H1 (cell line): ENCODE results near the gene ARHGAP23. TPM values are rescaled to one million over a fixed set of nuclear protein-coding genes. Genes with fewer than 3 reads are reported as not detected.
A peak's percentile ranks its signal among the peaks of the same experiment; 100 is the strongest.

Source experiments
- ASH2L ChIP-seq: fragments of 200-600, 300-600 bp; sonication (generic); IDR thresholded peaks from one replicate; pipeline ENCODE4 v1.7.1; 2017; ENCODE audit warnings: low read length
- ATF3 ChIP-seq: IDR thresholded peaks from 2 replicates; pipeline ENCODE4 v1.6.1; 2011; ENCODE audit warnings: low read depth, mild to moderate bottlenecking, low read length; ENCODE audit not compliant: insufficient read depth
- CBX5 ChIP-seq: fragments of 300-800, 300-1000 bp; sonication (generic); IDR thresholded peaks from 2 replicates; pipeline ENCODE4 v1.7.1; 2016; ENCODE audit warnings: antibody characterized with exemption, low read length, low read depth
- CEBPB ChIP-seq: IDR thresholded peaks from 2 replicates; pipeline ENCODE4 v1.6.1; 2012; ENCODE audit warnings: low read depth, low read length
- CHD2 ChIP-seq: IDR thresholded peaks from 2 replicates; pipeline ENCODE4 v1.6.1; 2012; ENCODE audit warnings: low read length, improper control_type of control experiment
- CTCF ChIP-seq, 3 experiments: IDR thresholded peaks; 1 replicate in 2 of 3; 2 replicates in 1 of 3; pipeline versions ENCODE4 v1.5.1 to v1.6.1; 2011; ENCODE audit warnings: low read length in 3 of 3, mild to moderate bottlenecking in 3 of 3, inconsistent platforms in 2 of 3, low read depth in 1 of 3, moderate library complexity in 1 of 3; ENCODE audit not compliant: insufficient read depth in 1 of 3; ENCODE audit errors: control extremely low read depth in 1 of 3
- E2F6 ChIP-seq: IDR thresholded peaks from 2 replicates; pipeline ENCODE4 v1.6.1; 2012; ENCODE audit warnings: inconsistent platforms
- EP300 ChIP-seq, 2 experiments: IDR thresholded peaks; 1 replicate in 1 of 2; 2 replicates in 1 of 2; pipeline ENCODE4 v1.6.1; 2011 to 2012; ENCODE audit warnings: low read depth in 2 of 2, low read length in 2 of 2, mild to moderate bottlenecking in 2 of 2, borderline replicate concordance in 1 of 2, inconsistent platforms in 1 of 2, moderate library complexity in 1 of 2
- FOSL1 ChIP-seq: IDR thresholded peaks from 2 replicates; pipeline ENCODE4 v1.6.1; 2011; ENCODE audit warnings: mild to moderate bottlenecking, low read depth, low read length, moderate library complexity; ENCODE audit not compliant: insufficient read depth
- HDAC2 ChIP-seq, 2 experiments: fragments of 300-600 bp in 1 of 2; sonication (generic) in 1 of 2; IDR thresholded peaks; 2 replicates each; pipeline ENCODE4 v1.6.1; 2011 to 2012; ENCODE audit warnings: low read depth in 2 of 2, low read length in 2 of 2, mild to moderate bottlenecking in 2 of 2, moderate library complexity in 2 of 2, borderline replicate concordance in 1 of 2, inconsistent platforms in 1 of 2
- KDM4A ChIP-seq: IDR thresholded peaks from one replicate; pipeline ENCODE4 v1.7.1; 2012; ENCODE audit warnings: low read depth, mild to moderate bottlenecking, moderate library complexity, low read length, inconsistent platforms; ENCODE audit not compliant: severe bottlenecking
- KDM5A ChIP-seq: fragments of 200-600 bp; IDR thresholded peaks from 2 replicates; pipeline ENCODE4 v1.7.1; 2012; ENCODE audit warnings: mild to moderate bottlenecking, low read length, inconsistent platforms, mixed read lengths
- MAFK ChIP-seq: IDR thresholded peaks from 2 replicates; pipeline ENCODE4 v1.6.1; 2012; ENCODE audit warnings: low read depth, mild to moderate bottlenecking, improper control_type of control experiment, low read length
- NRF1 ChIP-seq: IDR thresholded peaks from 2 replicates; pipeline ENCODE4 v1.6.1; 2011; ENCODE audit warnings: mild to moderate bottlenecking, low read depth, low read length, improper control_type of control experiment
- POLR2AphosphoS5 ChIP-seq: IDR thresholded peaks from 2 replicates; pipeline ENCODE4 v1.6.1; 2011; ENCODE audit warnings: low read depth, low read length
- SIRT6 ChIP-seq: IDR thresholded peaks from one replicate; pipeline ENCODE4 v1.7.1; 2012; ENCODE audit warnings: low read length, inconsistent platforms
- SP4 ChIP-seq: IDR thresholded peaks from 2 replicates; pipeline ENCODE4 v1.6.1; 2012; ENCODE audit warnings: low read length, inconsistent platforms
- SUZ12 ChIP-seq: fragments of 200-600 bp; sonication (generic); IDR thresholded peaks from 2 replicates; pipeline ENCODE4 v1.6.1; 2012; ENCODE audit warnings: mild to moderate bottlenecking, inconsistent platforms, low read length, moderate library complexity, mixed read lengths
- TAF1 ChIP-seq: IDR thresholded peaks from 2 replicates; pipeline ENCODE4 v1.6.1; 2011; ENCODE audit warnings: mild to moderate bottlenecking, low read depth, low read length
- TAF7 ChIP-seq: optimal IDR thresholded peaks from 2 replicates; pipeline ENCODE3; 2011; ENCODE audit warnings: low read depth, mild to moderate bottlenecking, inconsistent platforms, low read length, moderate library complexity, borderline replicate concordance
- USF2 ChIP-seq: IDR thresholded peaks from 2 replicates; pipeline ENCODE4 v1.6.1; 2011; ENCODE audit warnings: low read length, improper control_type of control experiment
- ZNF274 ChIP-seq: IDR thresholded peaks from 2 replicates; pipeline ENCODE4 v1.7.0; 2012; ENCODE audit warnings: low read length, borderline replicate concordance; ENCODE audit errors: extremely low read depth
- polyA plus RNA-seq, 7 experiments: library from polyadenylated mRNA; depleted of rRNA in 3 of 7; stranded (reverse) in 5 of 7; unstranded in 2 of 7; fragments of >200 nt in 5 of 7; fragments of 200-250 nt in 2 of 7; gene quantifications; 1 replicate in 5 of 7; 2 replicates in 1 of 7; 4 replicates in 1 of 7; pipeline versions ENCODE4 v1.2.1 to v1.2.3, GENCODE V29; 2011 to 2013; ENCODE audit warnings: missing spikeins in 2 of 7, mixed read lengths in 2 of 7
- total RNA-seq: library from RNA; stranded (reverse); fragmentation: NEBNext Ultra II Directional; extraction: Animal tissue kit (Norgen Biotek cat#: 25700); gene quantifications from 2 replicates; pipeline ENCODE4 v1.2.1, GENCODE V29; 2021

The ARHGAP23 gene
- total and polyA plus RNA-seq, 2 of the 8 experiments (the other 6 are each of a cell fraction or from before 2014, with no cell fraction given): 16.3 to 107 TPM

GRCh38 chr17:38444151-38444550, 15.9 kb downstream of the ARHGAP23 start (continued):
- TF ChIP-seq KDM4A: no peak
- no peak for TF ChIP-seq TAF7
- no peak for TF ChIP-seq ATF3
- no peak for TF ChIP-seq NRF1
- no peak for TF ChIP-seq MAFK
- no peak for TF ChIP-seq ASH2L
- no peak for TF ChIP-seq CBX5
- TF ChIP-seq ZNF274: no peak
- no peak for TF ChIP-seq SUZ12
- no peak for TF ChIP-seq SIRT6
- no peak for TF ChIP-seq FOSL1
- no peak for TF ChIP-seq KDM5A
- no peak for TF ChIP-seq TAF1
- TF ChIP-seq EP300 (IDR thresholded peaks at IDR 0.05; ENCODE audit: borderline replicate concordance in 1 of 2, low read depth in 2 of 2, low read length in 2 of 2): no peak
- no peak for TF ChIP-seq HDAC2 (IDR thresholded peaks at IDR 0.05; ENCODE audit: borderline replicate concordance in 1 of 2, low read depth in 2 of 2, low read length in 2 of 2)
- no peak for TF ChIP-seq CEBPB
- peak; percentile 90 to 95 (median 94) for TF ChIP-seq CTCF (IDR thresholded peaks at IDR 0.05; ENCODE audit: control extremely low read depth in 1 of 3, insufficient read depth in 1 of 3, low read depth in 1 of 3, low read length in 3 of 3)
- TF ChIP-seq USF2: no peak
- no peak for TF ChIP-seq CHD2
- no peak for TF ChIP-seq POLR2AphosphoS5
- TF ChIP-seq E2F6: no peak
- no peak for TF ChIP-seq SP4
